ENCODE measurements around the gene DNAI1.
"Not testable (repeated sequence)": the region's sequence is repeated elsewhere in the genome, so short reads cannot be mapped to it uniquely, and the experiment has no call there.

Gene DNAI1

DNA sequence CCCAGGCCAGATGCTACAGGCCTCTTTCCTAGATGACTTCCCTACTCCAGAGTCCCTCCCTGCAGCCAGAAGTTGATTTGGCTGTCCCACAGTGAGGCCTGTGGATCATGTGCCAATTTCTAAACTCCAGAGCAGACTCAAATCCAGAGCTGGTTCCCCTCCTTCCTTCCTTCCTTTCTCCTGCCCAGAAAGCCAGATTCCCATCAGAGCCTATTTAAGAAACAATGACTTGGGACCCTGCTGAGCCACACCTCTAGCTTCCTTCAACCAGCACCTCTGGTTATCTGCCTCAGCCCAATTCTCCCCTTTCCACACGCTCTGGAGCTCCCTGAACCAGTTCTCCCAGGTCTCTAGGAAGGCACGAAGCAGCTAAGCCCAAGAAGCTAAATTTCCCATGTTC lies 7.5 kb upstream of the DNAI1 start:
- DNase-seq (ENCODE audit: low read depth): no peak

DNA sequence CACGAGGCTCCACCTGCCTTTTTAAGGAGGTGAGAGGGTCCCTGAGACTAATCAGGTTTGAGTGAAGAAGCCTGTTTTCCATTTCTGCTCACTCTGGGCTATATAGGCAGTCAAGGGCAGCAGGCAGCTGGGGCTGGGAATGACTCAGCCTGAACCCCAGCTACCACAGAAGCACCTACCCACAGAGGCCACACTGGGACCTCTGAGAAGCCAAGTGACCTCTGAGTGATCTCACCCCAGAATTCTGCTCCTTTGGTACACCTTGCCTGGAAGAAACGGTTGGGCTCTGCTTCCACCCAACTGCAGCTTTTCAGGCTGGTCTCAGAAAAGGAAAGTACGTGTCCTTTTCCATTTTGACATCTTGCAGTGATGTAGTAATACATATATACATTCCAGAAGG lies 7.1 kb upstream of the DNAI1 start:
- no peak for DNase-seq (ENCODE audit: low read depth)

DNA sequence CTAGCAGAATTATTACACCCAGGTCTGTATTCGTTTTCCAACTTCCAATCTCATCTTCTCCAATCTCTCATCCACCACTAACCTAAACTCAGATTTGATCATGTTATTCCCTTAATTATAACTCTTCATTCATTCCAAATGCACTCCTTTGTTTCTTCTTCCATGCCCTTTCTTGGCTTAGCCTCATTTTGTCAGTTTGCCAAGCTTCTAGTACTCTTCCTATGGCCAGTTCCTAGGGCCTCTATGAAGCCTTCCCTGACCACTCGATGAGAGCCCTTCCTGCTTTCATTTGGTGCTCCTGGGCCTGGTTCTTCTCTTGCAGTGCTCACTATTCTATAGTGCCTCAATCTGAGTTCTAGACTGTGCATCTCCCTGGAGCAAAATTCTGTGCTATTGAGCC lies 6.0 kb upstream of the DNAI1 start:
- DNase-seq (ENCODE audit: low read depth): no peak

DNA sequence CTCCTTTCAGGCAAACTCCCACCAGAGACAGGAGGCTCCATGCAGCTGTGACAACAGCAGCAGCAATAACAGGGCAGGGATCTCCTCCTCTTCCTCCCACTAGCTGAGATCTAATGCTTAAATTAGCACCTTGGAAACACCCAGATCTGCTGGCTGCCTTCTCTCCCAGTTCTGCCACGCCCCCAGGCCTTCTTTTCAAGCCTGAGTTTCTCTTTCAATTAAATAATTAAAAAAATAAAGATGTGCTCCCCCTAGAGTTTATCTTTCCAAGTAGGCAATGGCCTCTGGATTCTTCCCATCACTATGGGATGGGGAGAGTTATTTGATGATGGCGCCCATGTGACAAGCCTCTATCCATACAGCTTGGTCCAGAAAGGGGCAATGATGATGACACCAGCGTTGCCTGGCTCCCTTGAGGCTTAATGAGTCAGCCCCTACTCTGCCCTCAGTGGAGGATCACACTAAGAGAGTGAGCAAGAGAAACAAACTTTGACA lies 4.0 kb upstream of the DNAI1 start:
- no peak for DNase-seq (ENCODE audit: low read depth)

DNA sequence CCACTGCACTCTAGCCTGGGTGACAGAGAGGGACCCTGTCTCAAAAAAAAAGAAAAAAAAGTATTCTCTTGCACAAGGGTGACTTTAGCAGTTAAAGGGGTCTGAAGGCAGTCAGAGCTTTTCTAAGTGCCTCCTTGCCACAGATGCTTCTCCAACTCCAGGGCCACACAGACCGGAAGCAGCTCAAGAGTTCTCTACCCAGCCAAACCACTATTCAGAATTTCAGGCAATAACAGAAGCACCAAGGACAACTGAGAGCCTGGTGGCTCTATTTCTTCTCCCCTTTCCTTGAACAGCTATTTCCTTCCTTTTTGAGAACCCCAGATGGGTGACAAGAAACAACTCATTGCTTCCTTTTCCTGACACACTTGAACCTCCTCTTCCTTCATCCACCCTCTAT lies 2.5 kb upstream of the DNAI1 start:
- DNase-seq (ENCODE audit: low read depth): no peak

DNA sequence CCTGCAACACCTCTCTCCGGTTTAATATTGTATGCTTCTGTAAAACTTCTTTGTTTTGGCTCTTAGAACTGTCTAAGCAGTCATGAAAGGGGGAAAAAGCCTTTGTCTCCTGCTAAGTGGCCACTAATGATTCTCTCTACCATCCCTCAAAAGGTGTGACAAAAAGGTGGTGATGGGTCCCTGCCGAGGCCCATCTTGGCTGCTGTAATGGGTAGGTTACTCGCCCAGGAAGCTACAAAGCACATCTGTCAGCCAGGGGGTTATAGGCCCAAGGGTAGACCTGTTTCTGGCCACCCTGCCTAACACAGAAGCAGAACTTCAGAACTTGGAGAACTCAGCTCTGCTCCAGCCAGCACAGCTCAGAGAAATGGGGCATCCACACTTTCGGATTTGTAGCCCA lies 1.9 kb upstream of the DNAI1 start:
- DNase-seq (ENCODE audit: low read depth): no peak

DNA sequence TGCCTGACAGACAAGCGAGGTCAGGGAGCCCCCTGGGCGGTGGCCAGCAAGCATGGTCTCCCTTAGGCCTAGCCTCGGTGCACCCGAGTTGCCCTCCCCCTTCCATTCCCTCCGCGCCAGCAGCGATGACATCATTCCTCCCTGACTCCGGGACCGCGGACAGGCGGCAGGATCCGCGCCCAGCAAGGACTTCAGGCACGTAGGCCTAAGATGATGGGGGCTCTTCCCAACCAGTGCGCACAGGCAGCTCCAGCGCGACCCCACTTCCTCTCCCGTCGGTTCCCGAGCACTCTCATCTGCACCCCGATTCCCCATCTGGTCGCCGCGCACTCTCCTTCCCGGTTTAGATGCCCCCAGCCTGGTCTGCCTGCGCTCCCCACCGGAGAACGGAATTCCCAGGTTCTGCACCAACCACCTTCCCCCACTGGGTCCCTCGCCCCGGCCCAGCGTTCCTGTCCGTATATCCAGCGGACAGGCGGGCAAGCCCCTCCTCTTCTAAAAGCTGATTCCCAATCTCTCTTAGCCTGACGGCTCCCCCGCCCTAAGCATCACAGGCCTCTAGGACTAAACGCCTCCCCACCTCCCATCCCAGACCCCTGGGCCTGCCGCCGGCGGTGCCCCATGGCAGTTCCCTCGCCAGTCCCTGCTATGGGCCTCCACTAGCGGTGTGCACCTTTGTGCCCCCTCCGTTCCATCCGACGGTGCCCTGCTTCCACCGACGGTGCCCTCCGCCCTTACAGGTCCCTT lies 1.2 kb upstream of the DNAI1 start:
- DNase-seq (ENCODE audit: low read depth): no peak

DNA sequence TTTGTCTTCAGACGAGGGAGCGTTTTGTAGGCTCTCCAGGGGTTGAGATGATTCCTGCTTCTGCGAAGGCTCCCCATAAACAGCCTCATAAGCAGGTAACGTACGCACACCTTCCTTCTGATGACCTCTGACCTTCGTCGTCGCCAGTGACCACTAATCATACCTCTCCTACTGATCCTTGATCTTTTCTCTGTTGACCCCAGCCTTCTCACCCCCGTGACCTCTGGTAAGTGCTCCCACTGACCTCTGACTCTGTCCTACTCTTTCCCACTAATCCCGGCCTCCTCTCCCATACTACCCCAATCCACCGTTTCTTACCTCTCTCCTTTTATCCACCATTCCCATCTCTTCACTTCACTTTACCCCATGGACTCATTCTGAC lies 345 bp downstream of the DNAI1 start:
- DNase-seq (ENCODE audit: low read depth): no peak

DNA sequence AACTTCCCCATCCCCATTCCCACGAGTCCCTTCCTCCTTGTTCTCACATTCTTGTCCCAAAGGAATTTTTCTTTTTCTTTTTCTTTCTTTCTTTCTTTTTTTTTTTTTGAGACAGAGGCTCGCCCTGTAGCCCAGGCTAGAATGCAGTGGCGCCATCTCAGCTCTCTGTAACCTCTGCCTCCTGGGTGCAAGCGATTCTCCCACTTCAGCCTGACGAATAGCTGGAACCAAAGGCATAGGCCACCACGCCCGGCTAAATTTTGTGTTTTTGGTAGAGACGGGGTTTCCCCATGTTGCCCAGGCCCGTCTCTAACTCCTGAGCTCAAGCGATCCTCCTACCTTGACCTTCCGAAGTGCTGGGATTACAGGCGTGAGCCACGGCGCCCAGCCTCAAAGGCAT lies 751 bp downstream of the DNAI1 start:
- DNase-seq (ENCODE audit: low read depth): no peak

DNA sequence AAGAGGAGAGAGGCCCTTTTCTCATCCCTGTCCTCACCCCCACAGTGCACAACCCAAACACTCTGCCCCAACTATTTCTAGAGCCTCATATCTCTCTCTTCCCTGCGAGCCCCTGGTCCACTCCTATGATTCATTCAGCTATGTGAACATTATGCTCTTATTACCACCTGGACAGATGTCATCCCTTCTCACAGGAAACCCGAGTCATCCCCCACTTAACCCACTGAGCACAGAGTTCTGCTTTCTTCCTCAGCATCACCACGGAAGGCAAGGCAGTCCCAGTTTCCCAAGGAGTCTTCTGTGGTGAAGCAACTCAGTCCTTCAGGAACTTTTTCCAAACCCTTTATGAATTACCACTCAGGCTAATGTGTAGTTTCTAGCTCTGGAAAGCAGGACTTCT lies 1.3 kb downstream of the DNAI1 start:
- no peak for DNase-seq (ENCODE audit: low read depth)

DNA sequence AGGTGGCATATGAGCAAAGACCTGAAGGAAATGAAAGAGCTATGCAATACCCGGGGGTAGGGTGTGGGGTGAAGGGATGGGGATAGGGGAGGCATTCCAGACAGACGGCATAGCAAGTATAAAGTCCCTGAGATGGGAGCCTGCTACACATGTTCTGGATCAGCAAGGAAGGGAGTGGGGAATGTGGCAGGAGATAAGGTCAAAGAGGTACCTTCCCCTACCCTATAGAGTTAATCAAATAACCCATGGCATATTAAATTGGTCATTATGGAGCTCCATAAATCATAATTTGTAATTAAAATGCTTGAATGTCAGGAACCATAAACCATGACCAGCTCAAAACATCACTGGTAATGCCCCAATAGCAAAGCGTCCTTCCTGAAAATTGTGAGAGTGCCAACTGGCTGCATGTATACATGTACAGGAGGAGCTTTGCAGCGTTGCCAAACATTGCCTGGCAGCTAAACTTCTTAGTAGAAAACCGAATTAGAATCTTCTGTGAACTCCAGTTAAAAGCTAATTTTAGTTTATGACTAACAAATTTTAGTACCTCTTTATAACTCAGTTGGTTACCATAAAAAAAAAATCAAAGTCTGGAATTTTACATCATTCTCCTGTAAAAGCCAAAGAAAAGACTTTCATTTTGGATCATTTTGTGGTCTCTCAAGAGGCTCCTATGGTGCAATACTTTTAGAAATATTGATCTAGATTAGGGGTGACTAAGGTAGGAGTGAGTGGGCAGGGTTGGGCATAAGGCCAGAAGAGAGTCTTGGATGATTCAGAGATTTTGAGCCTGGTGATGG lies 4.7 kb downstream of the DNAI1 start:
- DNase-seq (ENCODE audit: low read depth): no peak

DNA sequence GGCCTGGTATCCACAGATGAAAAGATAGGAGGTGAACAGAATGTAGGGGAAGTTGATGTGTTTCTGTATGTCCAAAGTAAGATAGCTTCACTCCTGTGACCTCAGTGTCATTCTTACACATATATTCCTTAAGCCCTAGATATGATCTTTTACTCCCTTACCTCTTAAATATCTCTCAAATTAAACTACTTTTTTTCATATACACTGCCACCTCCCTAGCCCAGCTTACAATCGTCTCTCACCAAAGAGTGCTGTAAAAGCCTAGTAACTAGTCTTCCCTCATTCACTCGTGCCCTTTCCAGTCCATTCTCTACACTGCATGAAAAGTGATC lies 5.3 kb downstream of the DNAI1 start:
- no peak for DNase-seq (ENCODE audit: low read depth)

DNA sequence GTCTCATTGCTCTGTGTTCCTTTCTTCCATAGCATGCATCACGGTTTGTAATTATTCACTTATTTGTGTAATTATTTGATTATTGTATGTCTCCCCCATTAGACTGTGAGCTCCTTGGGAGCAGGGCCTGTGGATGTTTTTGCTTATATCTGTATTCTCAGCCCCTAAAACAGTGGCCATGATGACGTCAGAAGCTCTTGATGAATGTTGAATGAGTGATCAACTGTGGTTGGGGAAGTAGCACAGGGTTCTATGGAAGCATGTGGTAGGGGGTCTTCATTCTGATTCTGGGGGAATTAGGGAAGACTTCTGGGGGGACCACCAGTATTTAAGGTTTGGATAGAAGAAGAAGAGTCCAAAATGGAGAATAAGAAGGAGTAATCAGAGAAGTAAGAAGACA lies 6.0 kb downstream of the DNAI1 start:
- no peak for DNase-seq (ENCODE audit: low read depth)

DNA sequence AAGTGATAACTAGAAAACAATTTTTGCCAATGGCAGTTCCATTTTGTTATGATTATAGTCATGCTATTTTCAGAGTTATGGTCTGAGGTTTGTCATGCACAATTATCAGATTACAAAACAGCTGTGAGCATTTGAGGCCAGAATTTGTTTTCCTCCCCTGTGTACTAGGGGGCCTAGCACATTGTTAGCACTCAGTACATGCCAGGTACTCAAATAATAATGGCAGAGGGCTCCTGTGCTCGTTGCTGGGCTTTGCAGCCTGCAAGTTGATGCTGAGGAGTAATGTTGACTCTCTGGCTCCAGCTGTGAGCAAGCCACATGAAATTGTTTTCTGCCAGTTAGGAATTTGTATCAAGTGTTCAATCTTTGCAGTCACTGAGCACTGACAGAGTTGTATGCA lies 6.9 kb downstream of the DNAI1 start:
- DNase-seq (ENCODE audit: low read depth): no peak

DNA sequence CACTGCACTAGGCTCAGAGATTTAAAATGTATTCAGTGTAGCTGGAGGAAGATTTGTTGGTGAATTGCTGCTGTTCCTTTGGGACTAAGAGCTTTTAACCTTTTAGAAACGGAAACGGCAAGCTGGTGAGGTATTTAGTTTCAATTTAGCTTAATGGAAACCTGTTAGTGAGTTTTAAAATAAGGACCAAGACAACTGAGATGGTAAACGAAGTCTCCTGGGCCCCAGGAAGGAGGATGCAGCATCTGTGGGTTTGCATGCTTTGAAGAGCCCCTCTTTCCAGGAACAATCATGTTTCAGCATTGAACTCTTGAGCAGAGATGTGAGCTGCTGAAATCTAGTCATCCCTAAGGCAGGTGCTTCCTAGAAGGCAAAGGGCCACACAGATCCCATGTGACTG lies 16.5 kb downstream of the DNAI1 start:
- DNase-seq (ENCODE audit: low read depth): no peak

DNA sequence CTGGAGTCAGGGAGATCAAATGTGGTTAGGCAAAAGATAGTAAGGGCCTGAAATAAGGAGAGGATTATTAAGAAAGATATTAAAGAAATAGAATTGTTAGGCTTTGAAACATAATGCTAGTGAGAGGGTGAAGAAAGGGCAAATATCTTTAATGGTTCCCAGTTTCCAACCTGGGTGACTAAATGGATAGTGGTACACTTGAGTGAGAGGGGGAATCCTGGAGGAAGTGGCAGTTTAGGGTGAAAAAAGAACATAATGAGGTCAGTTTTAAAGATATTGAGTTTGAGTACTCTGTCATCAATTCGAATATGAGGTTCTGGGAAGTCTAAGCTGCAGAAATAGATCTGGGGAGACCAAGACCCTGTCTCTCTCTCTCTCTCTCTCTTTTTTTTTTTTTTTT lies 18.9 kb downstream of the DNAI1 start:
- DNase-seq (ENCODE audit: low read depth): no peak

DNA sequence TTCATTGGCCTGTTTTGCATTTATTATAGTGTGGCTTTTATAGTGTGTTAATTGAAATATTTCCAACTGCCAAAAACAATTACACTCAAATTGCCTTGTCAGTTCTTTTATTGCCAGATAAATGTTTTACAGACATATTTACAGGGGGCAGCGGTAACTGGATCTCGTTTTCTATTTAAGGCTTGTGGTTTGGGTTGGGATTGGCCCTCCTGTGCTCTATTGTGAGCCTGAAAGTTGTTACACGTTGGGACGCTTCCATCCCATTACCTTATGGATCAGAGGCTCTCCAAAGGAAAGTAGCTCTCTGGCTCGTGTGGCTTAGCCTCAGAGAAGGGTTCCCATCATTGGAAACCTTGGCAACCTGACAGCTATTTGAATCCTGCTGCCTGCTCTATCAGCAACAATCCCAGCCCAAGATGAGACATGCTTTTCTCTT lies 20.8 kb downstream of the DNAI1 start:
- no peak for DNase-seq (ENCODE audit: low read depth)

DNA sequence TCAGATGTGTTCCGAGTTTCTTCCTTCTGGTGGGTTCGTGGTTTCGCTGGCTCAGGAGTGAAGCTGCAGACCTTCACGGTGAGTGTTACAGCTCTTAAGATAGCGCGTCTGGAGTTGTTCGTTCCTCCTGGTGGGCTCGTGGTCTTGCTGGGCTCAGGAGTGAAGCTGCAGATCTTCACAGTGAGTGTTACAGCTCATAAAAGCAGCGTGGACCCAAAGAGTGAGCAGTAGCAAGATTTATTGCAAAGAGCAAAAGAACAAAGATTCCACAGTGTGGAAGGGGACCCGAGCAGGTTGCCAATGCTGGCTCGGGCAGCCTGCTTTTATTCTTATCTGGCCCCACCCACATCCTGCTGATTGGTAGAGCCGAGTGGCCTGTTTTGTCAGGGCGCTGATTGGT lies 23.0 kb downstream of the DNAI1 start:
- DNase-seq (ENCODE audit: low read depth): not testable (repeated sequence)

DNA sequence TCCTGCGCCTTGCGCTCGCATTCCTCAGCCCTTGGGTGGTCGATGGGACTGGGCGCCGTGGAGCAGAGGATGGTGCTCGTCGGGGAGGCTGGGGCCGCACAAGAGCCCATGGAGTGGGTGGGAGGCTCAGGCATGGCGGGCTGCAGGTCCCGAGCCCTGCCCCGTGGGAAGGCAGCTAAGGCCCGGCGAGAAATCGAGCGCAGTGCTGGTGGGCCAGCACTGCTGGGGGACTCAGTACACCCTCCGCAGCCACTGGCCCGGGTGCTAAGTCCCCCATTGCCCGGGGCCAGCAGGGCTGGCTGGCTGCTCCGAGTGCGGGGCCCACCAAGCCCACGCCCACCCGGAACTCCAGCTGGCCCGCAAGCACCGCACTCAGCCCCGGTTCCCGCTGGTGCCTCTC lies 24.1 kb downstream of the DNAI1 start:
- not testable (repeated sequence) for DNase-seq (ENCODE audit: low read depth)

DNA sequence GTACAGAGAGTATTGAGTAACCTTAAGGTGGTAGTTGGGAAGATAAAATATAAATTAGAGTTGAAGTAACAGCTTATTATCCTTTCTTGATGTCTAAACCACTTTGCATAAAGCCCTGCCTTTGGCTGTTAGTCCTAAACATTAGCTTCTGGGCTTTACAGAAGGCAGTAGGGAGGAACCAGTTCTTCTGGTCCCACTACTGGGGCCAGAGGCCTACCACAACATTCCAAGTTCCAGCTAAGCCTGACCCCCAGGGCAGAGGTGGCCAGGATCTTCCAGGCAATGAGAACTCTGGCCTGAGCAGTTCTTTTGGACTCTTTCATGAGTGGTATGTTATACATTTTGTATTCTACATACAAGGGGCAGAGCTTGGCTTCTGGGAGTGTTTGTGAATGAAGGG lies 26.1 kb downstream of the DNAI1 start:
- no peak for DNase-seq (ENCODE audit: low read depth)

DNA sequence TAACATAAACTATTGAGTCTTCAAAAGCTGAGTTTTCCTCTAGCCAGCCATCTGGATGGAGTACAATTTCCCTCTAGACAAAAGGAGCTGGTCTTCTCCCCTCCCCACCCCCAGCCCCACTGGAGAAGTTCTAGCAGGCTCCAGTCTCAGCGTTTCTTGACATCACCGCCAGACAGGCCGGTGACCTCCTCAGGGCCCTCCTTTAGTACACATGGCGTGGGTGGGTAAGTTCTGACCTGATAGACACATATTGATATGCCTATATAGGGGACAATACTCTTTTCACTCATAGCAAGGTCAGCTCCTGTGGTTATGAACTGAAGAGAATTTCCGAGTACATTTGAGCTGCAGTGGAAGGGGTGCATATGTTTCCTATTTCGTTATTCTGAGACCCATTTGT lies 27.2 kb downstream of the DNAI1 start:
- DNase-seq (ENCODE audit: low read depth): no peak

DNA sequence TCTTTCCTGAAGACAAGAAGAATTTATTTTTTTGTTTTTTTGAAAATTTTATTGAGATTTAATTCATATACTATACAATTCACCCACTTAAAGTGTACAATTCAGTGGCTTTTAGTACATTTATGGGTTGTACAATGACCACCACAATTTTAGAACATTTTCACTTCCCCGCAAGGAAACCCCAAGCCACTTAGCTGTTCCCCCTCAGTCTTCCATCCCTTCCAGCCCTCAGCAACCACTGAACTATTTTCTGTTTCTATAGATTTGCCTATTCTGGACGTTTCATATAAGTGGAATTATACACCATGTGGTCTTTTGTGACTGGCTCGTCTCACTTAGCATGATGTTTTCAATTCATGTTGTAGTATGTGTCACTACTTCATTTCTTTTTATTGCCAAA lies 28.0 kb downstream of the DNAI1 start:
- no peak for DNase-seq (ENCODE audit: low read depth)

DNA sequence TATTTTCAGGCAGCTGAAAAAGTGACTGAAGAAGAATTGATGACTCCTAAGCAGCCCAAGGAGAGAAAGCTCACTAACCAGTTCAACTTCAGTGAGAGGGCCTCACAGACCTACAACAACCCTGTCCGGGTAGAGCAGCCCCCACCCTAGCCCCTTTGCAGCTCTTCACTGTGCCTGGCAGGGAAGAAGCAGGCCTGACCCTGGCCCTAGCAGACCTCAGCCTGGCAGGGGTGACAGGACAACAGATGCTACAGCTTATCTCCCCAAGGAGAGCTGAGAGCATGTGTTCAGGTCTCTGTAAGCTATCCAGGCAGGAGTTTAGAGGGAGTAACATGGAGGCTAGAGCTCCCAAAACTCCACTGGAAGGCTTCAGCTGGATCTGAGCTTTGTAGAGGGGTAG lies 31.8 kb downstream of the DNAI1 start:
- DNase-seq (ENCODE audit: low read depth): no peak

DNA sequence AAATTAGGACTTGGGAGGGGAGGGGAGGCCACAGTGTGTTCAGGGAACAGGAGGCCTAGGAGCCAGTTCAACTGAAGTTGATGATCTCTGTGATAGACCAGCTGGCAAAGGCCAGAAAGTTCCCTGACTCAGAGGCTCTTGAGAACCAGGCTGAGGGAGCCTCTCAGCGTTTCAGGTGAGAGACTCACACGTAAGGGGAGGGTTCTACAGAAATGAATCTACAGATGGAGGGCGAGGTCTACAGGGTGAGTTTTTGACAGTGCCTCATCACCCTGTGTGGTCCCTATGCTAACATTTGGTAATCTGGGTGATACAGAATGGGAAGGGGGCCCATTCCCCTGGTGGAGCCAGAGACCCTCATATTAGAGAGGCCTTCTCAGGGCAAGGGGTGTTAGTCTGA lies 32.2 kb downstream of the DNAI1 start:
- no peak for DNase-seq (ENCODE audit: low read depth)

Data from CMK (cell line).